B cell (primary cell): ENCODE results near the gene FAM120A. TPM values are rescaled to one million over a fixed set of nuclear protein-coding genes. Genes with fewer than 3 reads are reported as not detected.

Experiments
- ATAC-seq: fragments of 200-7000 bp; cut with Tn5 transposase; one replicate; pipeline ENCODE4 v1.10.0; 2021; ENCODE audit warnings: low read depth, mild to moderate bottlenecking, moderate number of reproducible peaks, moderate library complexity
- CTCF ChIA-PET: fragments of 350-600 bp; sonication (Branson Sonifier 250); formaldehyde crosslinking; loops from one replicate; lab custom pipeline; 2021; ENCODE audit warnings: antibody characterized with exemption, inconsistent platforms; lab: Charles Lee
- POLR2A ChIA-PET: fragments of 350-600 bp; sonication (Branson Sonifier 250); formaldehyde crosslinking; loops from one replicate; lab custom pipeline; 2021; ENCODE audit warnings: antibody characterized with exemption; lab: Charles Lee
- DNase-seq: peaks from one replicate; pipeline ENCODE4 v3.0.0; 2013
- H2AFZ ChIP-seq: 2 replicates; pipeline ENCODE4 v1.6.1; 2012; ENCODE audit warnings: mild to moderate bottlenecking, low read depth, low read length; ENCODE audit not compliant: insufficient read depth, poor library complexity, severe bottlenecking
- H3K27ac ChIP-seq, 2 donors: 1 replicate in 1 of 2; 2 replicates in 1 of 2; pipeline ENCODE4 v1.5.1; 2012 to 2013; ENCODE audit warnings: low read length in 2 of 2, mild to moderate bottlenecking in 2 of 2, moderate library complexity in 1 of 2
- H3K27me3 ChIP-seq, 4 experiments: fragments of 200-600 bp in 1 of 4; sonication (generic) in 1 of 4; replicated peaks in 1 of 4; 1 replicate in 2 of 4; 2 replicates in 2 of 4; pipeline versions ENCODE4 v1.6.1 to v1.7.0; 2013 to 2016; ENCODE audit warnings: low read length in 3 of 4, mild to moderate bottlenecking in 2 of 4, mixed read lengths in 1 of 4, moderate library complexity in 1 of 4; ENCODE audit not compliant: insufficient read depth in 4 of 4, control insufficient read depth in 3 of 4; ENCODE audit errors: control extremely low read depth in 1 of 4
- H3K36me3 ChIP-seq, 2 experiments: replicated peaks in 1 of 2; 1 replicate in 1 of 2; 2 replicates in 1 of 2; pipeline versions ENCODE4 v1.6.1 to v1.7.1; 2013; ENCODE audit warnings: low read length in 1 of 2; ENCODE audit not compliant: insufficient read depth in 2 of 2, control insufficient read depth in 1 of 2; ENCODE audit errors: control extremely low read depth in 1 of 2, extremely low read depth in 1 of 2
- H3K4me1 ChIP-seq, 2 donors: fragments of 200-600 bp in 1 of 2; sonication (generic) in 1 of 2; 1 replicate in 1 of 2; 2 replicates in 1 of 2; pipeline versions ENCODE4 v1.5.1 to v1.6.1; 2013 to 2017; ENCODE audit warnings: low read length in 2 of 2; ENCODE audit not compliant: control insufficient read depth in 2 of 2, insufficient read depth in 2 of 2
- H3K4me2 ChIP-seq: replicated peaks from 2 replicates; pipeline ENCODE3; 2012; ENCODE audit warnings: mild to moderate bottlenecking, low read depth, low read length; ENCODE audit not compliant: poor library complexity, severe bottlenecking
- H3K4me3 ChIP-seq, 5 experiments: fragments of 200-600 bp in 1 of 5; sonication (generic) in 1 of 5; 1 replicate in 3 of 5; 2 replicates in 2 of 5; pipeline versions ENCODE4 v1.5.1 to v1.7.0; 2011 to 2016; ENCODE audit warnings: low read length in 4 of 5, mild to moderate bottlenecking in 4 of 5, low read depth in 2 of 5, control low read depth in 1 of 5, moderate library complexity in 1 of 5; ENCODE audit not compliant: insufficient read depth in 1 of 5; ENCODE audit errors: control extremely low read depth in 1 of 5, extremely low read depth in 1 of 5
- H3K79me2 ChIP-seq: fragments of 200-600 bp; sonication (generic); one replicate; pipeline ENCODE4 v1.6.0; 2016; ENCODE audit warnings: low read length; ENCODE audit not compliant: control insufficient read depth, insufficient read depth
- H3K9ac ChIP-seq: fragments of 200-600 bp; sonication (generic); 2 replicates; pipeline ENCODE4 v1.6.1; 2017; ENCODE audit warnings: mild to moderate bottlenecking, low read length, moderate library complexity
- H3K9me3 ChIP-seq, 3 donors: one replicate each; pipeline versions ENCODE4 v1.6.1 to v1.7.1; 2013; ENCODE audit warnings: low read length in 2 of 3; ENCODE audit not compliant: control insufficient read depth in 2 of 3, insufficient read depth in 1 of 3; ENCODE audit errors: control extremely low read depth in 1 of 3
- H4K20me1 ChIP-seq: 2 replicates; pipeline ENCODE4 v1.6.0; 2012; ENCODE audit warnings: mild to moderate bottlenecking, low read length; ENCODE audit not compliant: insufficient read depth, control insufficient read depth, poor library complexity, severe bottlenecking
- H3K27ac Mint-ChIP-seq: one replicate; pipeline ENCODE4 v1.8.0; 2021; ENCODE audit warnings: mixed read lengths
- H3K27me3 Mint-ChIP-seq: one replicate; pipeline ENCODE4 v1.8.0; 2021; ENCODE audit warnings: mixed read lengths
- H3K4me1 Mint-ChIP-seq: one replicate; pipeline ENCODE4 v1.8.0; 2021; ENCODE audit warnings: mixed read lengths
- H3K4me3 Mint-ChIP-seq: one replicate; pipeline ENCODE4 v1.8.0; 2021; ENCODE audit warnings: mixed read lengths
- H3K9me3 Mint-ChIP-seq: one replicate; pipeline ENCODE4 v1.8.0; 2022; ENCODE audit warnings: mixed read lengths; ENCODE audit not compliant: insufficient read depth
- EZH2 ChIP-seq: IDR thresholded peaks from 2 replicates; pipeline ENCODE4 v1.6.1; 2012; ENCODE audit warnings: borderline replicate concordance, low read depth, mild to moderate bottlenecking, moderate library complexity, low read length; ENCODE audit not compliant: insufficient read depth, poor library complexity, severe bottlenecking
- WGBS: methylation state at CpG from one replicate; pipeline ENCODE4 v1.1.5; 2013; ENCODE audit warnings: missing lambda C conversion rate; ENCODE audit not compliant: insufficient coverage; 5-methylcytosine and 5-hydroxymethylcytosine counted together
- intact Hi-C: fragments of 100-400 bp; cut with micrococcal nuclease; formaldehyde crosslinking; loops from one replicate; pipeline ENCODE4 v1.10.0; 2022
- polyA plus RNA-seq: library from polyadenylated mRNA; depleted of rRNA; stranded (reverse); fragments of >200 nt; gene quantifications from 2 replicates; pipeline ENCODE4 v1.2.3, GENCODE V29; 2012
- total RNA-seq, 2 donors: library from RNA; stranded (reverse); fragments of 120-200 nt in 1 of 2; gene quantifications; 1 replicate in 1 of 2; 2 replicates in 1 of 2; pipeline versions ENCODE4 v1.2.3 to v1.2.4, GENCODE V29; 2013 to 2022
- TF ChIP-seq, protein P1 (sequence below): fragments of 200-600 bp; IDR thresholded peaks from one replicate; pipeline ENCODE4 v1.8.0; 2022; ENCODE audit warnings: antibody characterized with exemption, mild to moderate bottlenecking

Gene FAM120A
- total and polyA plus RNA-seq, 2 donors (not counting 1 experiment from before 2014, with no cell fraction given): 48.4 to 105 TPM

- no peak overlapping the region for H3K27ac ChIP-seq
- H3K9me3 ChIP-seq: peaks cover 0 to 6% (median 0%) of the 10 kb centered on the region in 3 donors
- H3K4me1 ChIP-seq: peaks cover 5 to 8% of the 10 kb centered on the region in 2 donors
- TF ChIP-seq EZH2: no peak
- TF ChIP-seq, protein P1, sequence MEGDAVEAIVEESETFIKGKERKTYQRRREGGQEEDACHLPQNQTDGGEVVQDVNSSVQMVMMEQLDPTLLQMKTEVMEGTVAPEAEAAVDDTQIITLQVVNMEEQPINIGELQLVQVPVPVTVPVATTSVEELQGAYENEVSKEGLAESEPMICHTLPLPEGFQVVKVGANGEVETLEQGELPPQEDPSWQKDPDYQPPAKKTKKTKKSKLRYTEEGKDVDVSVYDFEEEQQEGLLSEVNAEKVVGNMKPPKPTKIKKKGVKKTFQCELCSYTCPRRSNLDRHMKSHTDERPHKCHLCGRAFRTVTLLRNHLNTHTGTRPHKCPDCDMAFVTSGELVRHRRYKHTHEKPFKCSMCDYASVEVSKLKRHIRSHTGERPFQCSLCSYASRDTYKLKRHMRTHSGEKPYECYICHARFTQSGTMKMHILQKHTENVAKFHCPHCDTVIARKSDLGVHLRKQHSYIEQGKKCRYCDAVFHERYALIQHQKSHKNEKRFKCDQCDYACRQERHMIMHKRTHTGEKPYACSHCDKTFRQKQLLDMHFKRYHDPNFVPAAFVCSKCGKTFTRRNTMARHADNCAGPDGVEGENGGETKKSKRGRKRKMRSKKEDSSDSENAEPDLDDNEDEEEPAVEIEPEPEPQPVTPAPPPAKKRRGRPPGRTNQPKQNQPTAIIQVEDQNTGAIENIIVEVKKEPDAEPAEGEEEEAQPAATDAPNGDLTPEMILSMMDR: no peak
- no peak overlapping the region for H3K9ac ChIP-seq
- Mint-ChIP-seq H3K4me1 (peaks cover 27% of the 10 kb centered on the region), H3K27me3 (no peaks in the 10 kb centered on the region), H3K9me3 (peaks cover 5% of the 10 kb centered on the region), H3K4me3 (no peak overlapping the region), H3K27ac (no peak overlapping the region)
- 100% methylated on average over 1 of the region's 3 CpGs for WGBS
- no peaks in the 10 kb centered on the region for H3K27me3 ChIP-seq
- H4K20me1 ChIP-seq: peaks cover 31% of the 10 kb centered on the region
- intact Hi-C loops: no loop called here
- ChIA-PET POLR2A (no interaction called here), CTCF (interaction anchor here (2.8 kb wide), 1 partner anchor 16 kb away, joined by 12 read pairs; no protein-coding TSS in a partner anchor)
- H3K4me3 ChIP-seq: no peak overlapping the region
- no peak overlapping the region for H2AFZ ChIP-seq
- no peak overlapping the region for H3K4me2 ChIP-seq
- DNase-seq (no peak), ATAC-seq (no peak)
- H3K36me3 ChIP-seq: no peaks in the 10 kb centered on the region
- peaks cover 70% of the 10 kb centered on the region for H3K79me2 ChIP-seq
These were observed 131.1 kb downstream of the FAM120A start for GRCh38 chr9:93582550-93582949.

DNA sequence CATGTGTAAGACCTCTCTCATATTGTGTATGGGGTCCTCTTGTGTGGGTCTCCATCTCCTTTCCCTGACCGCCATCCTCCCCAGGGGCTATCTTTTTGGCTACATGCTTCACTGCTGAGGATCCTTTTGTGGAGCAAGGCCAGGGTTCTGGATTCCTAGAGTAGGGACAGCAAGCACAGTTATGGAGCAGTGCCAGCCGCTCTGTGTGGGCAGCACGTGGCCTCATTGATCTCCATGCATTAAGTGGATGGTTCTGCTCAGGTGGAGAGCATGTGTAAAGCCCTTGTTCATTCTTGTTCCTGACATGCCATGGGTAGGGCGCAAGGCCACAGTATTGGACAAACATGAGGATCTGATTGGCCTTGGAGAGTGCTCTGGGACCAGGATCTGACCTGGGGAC, 133.8 kb downstream of the FAM120A start:
- Histone ChIP-seq H3K9me3 (peaks cover 0 to 6% (median 0%) of the 10 kb centered on the region in 3 donors), H3K4me3 (no peak overlapping the region), H2AFZ (no peak overlapping the region), H4K20me1 (peaks cover 34% of the 10 kb centered on the region), H3K9ac (no peak overlapping the region), H3K79me2 (peaks cover 74% of the 10 kb centered on the region), H3K27me3 (no peaks in the 10 kb centered on the region), H3K36me3 (no peaks in the 10 kb centered on the region), H3K4me2 (no peak overlapping the region), H3K4me1 (no peaks in the 10 kb centered on the region), H3K27ac (no peak overlapping the region)
- Mint-ChIP-seq H3K27me3 (no peaks in the 10 kb centered on the region), H3K27ac (no peak overlapping the region), H3K4me3 (no peak overlapping the region), H3K4me1 (peaks cover 27% of the 10 kb centered on the region), H3K9me3 (peaks cover 5% of the 10 kb centered on the region)
- CTCF ChIA-PET: no interaction called here
- no peak for DNase-seq
- intact Hi-C loops: no loop called here
- no peak for ATAC-seq
- TF ChIP-seq, protein P1: no peak
- TF ChIP-seq EZH2: no peak
- POLR2A ChIA-PET: no interaction called here
- WGBS: 96% methylated on average over 4 of the region's 4 CpGs
